Neural progenitor cell (in vitro differentiated cells): Measurements from ENCODE around the gene PRG2. TPM values are rescaled to one million over a fixed set of nuclear protein-coding genes. Genes with fewer than 3 reads are reported as not detected.

Source experiments
- DNase-seq: peaks from one replicate; pipeline ENCODE4 v3.0.0-alpha.2; 2016; ENCODE audit warnings: low spot score
- H2AFZ ChIP-seq: fragments of 200-600 bp; sonication (generic); replicated peaks from 2 replicates; pipeline ENCODE4 v1.6.1; 2016; ENCODE audit warnings: antibody characterized with exemption
- H3F3A ChIP-seq: fragments of 200-600 bp; sonication (generic); 2 replicates; pipeline ENCODE4 v1.6.1; 2016; ENCODE audit warnings: antibody characterized with exemption, low read depth
- H3K27ac ChIP-seq: fragments of 200-600 bp; sonication (generic); 2 replicates; pipeline ENCODE4 v1.5.1; 2016; ENCODE audit warnings: mild to moderate bottlenecking
- H3K27me3 ChIP-seq: fragments of 200-600 bp; sonication (generic); 2 replicates; pipeline ENCODE4 v1.6.1; 2016; ENCODE audit warnings: mild to moderate bottlenecking, moderate library complexity
- H3K36me3 ChIP-seq: fragments of 200-600 bp; sonication (generic); 2 replicates; pipeline ENCODE4 v1.5.1; 2016
- H3K4me1 ChIP-seq: fragments of 200-600 bp; sonication (generic); 2 replicates; pipeline ENCODE4 v1.6.1; 2016; ENCODE audit warnings: mixed run types
- H3K4me2 ChIP-seq: fragments of 200-600 bp; sonication (generic); 2 replicates; pipeline ENCODE4 v1.6.1; 2016
- H3K4me3 ChIP-seq: fragments of 200-600 bp; sonication (generic); 2 replicates; pipeline ENCODE4 v1.5.1; 2016
- H3K79me2 ChIP-seq: fragments of 200-600 bp; sonication (generic); 2 replicates; pipeline ENCODE4 v1.6.1; 2016; ENCODE audit warnings: low read depth
- H3K9ac ChIP-seq: fragments of 200-600 bp; sonication (generic); 2 replicates; pipeline ENCODE4 v1.6.1; 2016
- H3K9me3 ChIP-seq: fragments of 200-600 bp; sonication (generic); 2 replicates; pipeline ENCODE4 v1.5.1; 2016; ENCODE audit warnings: low read depth
- H4K20me1 ChIP-seq: fragments of 200-600 bp; sonication (generic); 2 replicates; pipeline ENCODE4 v1.6.1; 2016; ENCODE audit warnings: low read depth
- H3K27ac Mint-ChIP-seq: 3 replicates; pipeline ENCODE4 v1.8.0; 2021; ENCODE audit warnings: mixed read lengths
- H3K27me3 Mint-ChIP-seq: 2 replicates; pipeline ENCODE4 v1.8.0; 2022; ENCODE audit warnings: low read depth, mild to moderate bottlenecking, inconsistent platforms, moderate library complexity, mixed read lengths; ENCODE audit not compliant: insufficient read depth
- H3K36me3 Mint-ChIP-seq: 3 replicates; pipeline ENCODE4 v1.8.0; 2021; ENCODE audit warnings: mixed read lengths
- H3K4me1 Mint-ChIP-seq: 3 replicates; pipeline ENCODE4 v1.8.0; 2021; ENCODE audit warnings: mixed read lengths
- H3K4me3 Mint-ChIP-seq: 3 replicates; pipeline ENCODE4 v1.8.0; 2021; ENCODE audit warnings: mild to moderate bottlenecking, moderate library complexity, mixed read lengths
- H3K9me3 Mint-ChIP-seq: 3 replicates; pipeline ENCODE4 v1.8.0; 2020; ENCODE audit warnings: mixed read lengths
- CTCF ChIP-seq: fragments of 200-600 bp; sonication (generic); IDR thresholded peaks from 2 replicates; pipeline ENCODE4 v1.5.1; 2017; ENCODE audit warnings: antibody characterized with exemption, mild to moderate bottlenecking
- EZH2 ChIP-seq: fragments of 200-600 bp; sonication (generic); IDR thresholded peaks from 2 replicates; pipeline ENCODE4 v1.6.1; 2017; ENCODE audit warnings: antibody characterized with exemption, mild to moderate bottlenecking, moderate library complexity
- EZH2phosphoT487 ChIP-seq: fragments of 200-600 bp; sonication (generic); IDR thresholded peaks from 2 replicates; pipeline ENCODE4 v1.6.1; 2017; ENCODE audit warnings: antibody characterized with exemption
- total RNA-seq: library from RNA; depleted of rRNA; stranded (reverse); fragments of >200 nt; gene quantifications from 2 replicates; pipeline ENCODE4 v1.2.3, GENCODE V29; 2015; ENCODE audit warnings: low replicate concordance

Gene PRG2
- total RNA-seq, 1 donor from 2014 or later, result not detected

GRCh38 chr11:57354699-57355098 is 35.8 kb downstream of the PRG2 start:
- H3K36me3 Mint-ChIP-seq, result peaks cover 2% of the 10 kb centered on the region
- H3K4me3 Mint-ChIP-seq, result no peak overlapping the region
- Histone ChIP-seq H3K4me1 (peaks cover 38% of the 10 kb centered on the region), H3K9ac (no peak overlapping the region), H2AFZ (no peak overlapping the region), H3K27me3 (no peaks in the 10 kb centered on the region), H3K4me3 (no peak overlapping the region), H3K4me2 (no peak overlapping the region), H3K79me2 (no peaks in the 10 kb centered on the region), H3K9me3 (no peaks in the 10 kb centered on the region), H3K27ac (no peak overlapping the region), H4K20me1 (no peaks in the 10 kb centered on the region), H3F3A (peaks cover 30% of the 10 kb centered on the region), H3K36me3 (no peaks in the 10 kb centered on the region)
- H3K27me3 Mint-ChIP-seq, result peaks cover 11% of the 10 kb centered on the region
- TF ChIP-seq CTCF, result no peak
- no peak for TF ChIP-seq EZH2phosphoT487
- no peak for TF ChIP-seq EZH2
- peaks cover 15% of the 10 kb centered on the region for H3K9me3 Mint-ChIP-seq
- DNase-seq, result no peak
- peak overlapping the region; percentile 3 for H3K27ac Mint-ChIP-seq
- H3K4me1 Mint-ChIP-seq, result peaks cover 38% of the 10 kb centered on the region

GRCh38 chr11:57353852-57354251 is 36.6 kb downstream of the PRG2 start:
- Mint-ChIP-seq H3K27me3 (peaks cover 7% of the 10 kb centered on the region), H3K4me3 (peak overlapping the region; percentile 17), H3K36me3 (peaks cover 2% of the 10 kb centered on the region), H3K9me3 (peaks cover 15% of the 10 kb centered on the region), H3K4me1 (peaks cover 34% of the 10 kb centered on the region), H3K27ac (peak overlapping the region; percentile 57)
- peak; percentile 54 for DNase-seq
- Histone ChIP-seq H3K9me3 (no peaks in the 10 kb centered on the region), H2AFZ (peak overlapping the region; percentile 9), H3K4me2 (peak overlapping the region; percentile 51), H3K79me2 (no peaks in the 10 kb centered on the region), H3K4me1 (peaks cover 34% of the 10 kb centered on the region), H3K4me3 (peak overlapping the region; percentile 16), H3K9ac (no peak overlapping the region), H3K36me3 (no peaks in the 10 kb centered on the region), H3K27ac (peak overlapping the region; percentile 82), H3K27me3 (no peaks in the 10 kb centered on the region), H3F3A (peaks cover 30% of the 10 kb centered on the region), H4K20me1 (no peaks in the 10 kb centered on the region)
- TF ChIP-seq EZH2phosphoT487, result no peak
- TF ChIP-seq EZH2, result no peak
- TF ChIP-seq CTCF, result no peak

- peaks cover 32% of the 10 kb centered on the region for H3K4me1 ChIP-seq
- H3K27me3 ChIP-seq, result no peaks in the 10 kb centered on the region
- no peaks in the 10 kb centered on the region for H4K20me1 ChIP-seq
- no peaks in the 10 kb centered on the region for H3K79me2 ChIP-seq
- H3K4me2 ChIP-seq, result peak overlapping the region; percentile 51
- no peaks in the 10 kb centered on the region for H3K9me3 ChIP-seq
- TF ChIP-seq EZH2 (no peak), CTCF (no peak), EZH2phosphoT487 (no peak)
- peaks cover 30% of the 10 kb centered on the region for H3F3A ChIP-seq
- peak overlapping the region; percentile 16 for H3K4me3 ChIP-seq
- H3K27ac ChIP-seq, result peak overlapping the region; percentile 82
- peaks cover 5% of the 10 kb centered on the region for H3K27me3 Mint-ChIP-seq
- no peak overlapping the region for H3K9ac ChIP-seq
- H3K27ac Mint-ChIP-seq, result peak overlapping the region; percentile 61
- peak overlapping the region; percentile 9 for H2AFZ ChIP-seq
- H3K36me3 ChIP-seq, result no peaks in the 10 kb centered on the region
- peak overlapping the region; percentile 54 for H3K4me3 Mint-ChIP-seq
- H3K36me3 Mint-ChIP-seq, result peaks cover 2% of the 10 kb centered on the region
- peak; percentile 70 for DNase-seq
- peaks cover 31% of the 10 kb centered on the region for H3K4me1 Mint-ChIP-seq
- H3K9me3 Mint-ChIP-seq, result peaks cover 15% of the 10 kb centered on the region
These were observed 37.0 kb downstream of the PRG2 start for GRCh38 chr11:57353446-57353845.
